HEK293 (cell line): ENCODE data around the gene NR3C1.
A peak's percentile ranks its signal among the peaks of the same experiment; 100 is the strongest.

Experiments
- CTCF ChIA-PET: fragments of 350-600 bp; formaldehyde crosslinking; extraction: SDS; loops from one replicate; lab custom pipeline; 2021; ENCODE audit warnings: antibody characterized with exemption; lab: Yijun Ruan, JAX
- POLR2A ChIA-PET: fragments of 300-600 bp; formaldehyde crosslinking; extraction: SDS; loops from one replicate; lab custom pipeline; 2020; ENCODE audit warnings: antibody characterized with exemption, inconsistent platforms; lab: Yijun Ruan, JAX
- H3K27ac ChIP-seq: fragments of 200-500 bp; sonication (Bioruptor generic); 2 replicates; pipeline ENCODE4 v1.5.1; 2014; ENCODE audit warnings: low read depth, low read length, control low read depth, inconsistent platforms; ENCODE audit errors: extremely low read depth
- H3K36me3 ChIP-seq, 2 experiments: fragments of 200-500 bp in 1 of 2; sonication (Bioruptor generic) in 1 of 2; 1 replicate in 1 of 2; 2 replicates in 1 of 2; pipeline ENCODE4 v1.5.1; 2014 to 2017; ENCODE audit warnings: inconsistent platforms in 2 of 2, low read length in 2 of 2; ENCODE audit not compliant: control insufficient read depth in 2 of 2, insufficient read depth in 1 of 2
- H3K4me1 ChIP-seq: fragments of 200-500 bp; sonication (Bioruptor generic); 2 replicates; pipeline ENCODE4 v1.5.1; 2014; ENCODE audit warnings: mild to moderate bottlenecking, low read length, inconsistent platforms; ENCODE audit not compliant: control insufficient read depth, insufficient read depth
- H3K4me3 ChIP-seq: 2 replicates; pipeline ENCODE4 v1.5.1; 2011; ENCODE audit warnings: low read depth, mild to moderate bottlenecking, control low read depth, low read length, moderate library complexity
- H3K9me3 ChIP-seq: fragments of 200-500 bp; sonication (Bioruptor generic); 2 replicates; pipeline ENCODE4 v1.5.1; 2014; ENCODE audit warnings: low read depth, low read length, inconsistent platforms; ENCODE audit not compliant: control insufficient read depth, insufficient read depth
- BCL6B ChIP-seq: fragments of 450-650 bp; formaldehyde crosslinking; IDR thresholded peaks from 2 replicates; pipeline ENCODE4 v1.5.1; 2017; ENCODE audit warnings: missing biosample characterization, missing genetic modification characterization
- EGR2 ChIP-seq: fragments of 450-650 bp; formaldehyde crosslinking; IDR thresholded peaks from 2 replicates; pipeline ENCODE4 v1.5.1; 2016; ENCODE audit warnings: low read depth, missing biosample characterization, missing genetic modification characterization
- KLF17 ChIP-seq: fragments of 450-650 bp; formaldehyde crosslinking; IDR thresholded peaks from 2 replicates; pipeline ENCODE4 v1.5.1; 2016; ENCODE audit warnings: missing biosample characterization, missing genetic modification characterization
- REST ChIP-seq: fragments of 450-650 bp; formaldehyde crosslinking; IDR thresholded peaks from 2 replicates; pipeline ENCODE4 v1.5.1; 2016; ENCODE audit warnings: missing biosample characterization, missing genetic modification characterization
- YY2 ChIP-seq: fragments of 450-650 bp; formaldehyde crosslinking; IDR thresholded peaks from 2 replicates; pipeline ENCODE4 v1.5.1; 2016; ENCODE audit warnings: missing biosample characterization, missing genetic modification characterization
- ZBTB10 ChIP-seq: fragments of 450-650 bp; formaldehyde crosslinking; IDR thresholded peaks from 2 replicates; pipeline ENCODE4 v1.5.1; 2016; ENCODE audit warnings: missing biosample characterization, missing genetic modification characterization
- ZBTB11 ChIP-seq: fragments of 450-650 bp; formaldehyde crosslinking; conservative IDR thresholded peaks from 2 replicates; pipeline ENCODE4 v1.5.1; 2016; ENCODE audit warnings: low read depth, missing biosample characterization, missing genetic modification characterization
- ZBTB6 ChIP-seq: fragments of 450-650 bp; formaldehyde crosslinking; IDR thresholded peaks from 2 replicates; pipeline ENCODE4 v1.5.1; 2017; ENCODE audit warnings: missing biosample characterization, missing genetic modification characterization
- ZBTB8A ChIP-seq: fragments of 450-650 bp; formaldehyde crosslinking; IDR thresholded peaks from 2 replicates; pipeline ENCODE4 v1.5.1; 2016; ENCODE audit warnings: missing biosample characterization, missing genetic modification characterization
- ZFHX2 ChIP-seq: fragments of 450-650 bp; formaldehyde crosslinking; conservative IDR thresholded peaks from 2 replicates; pipeline ENCODE4 v1.5.1; 2016; ENCODE audit warnings: missing biosample characterization, missing genetic modification characterization
- ZFP3 ChIP-seq: fragments of 450-650 bp; formaldehyde crosslinking; IDR thresholded peaks from 2 replicates; pipeline ENCODE4 v1.5.1; 2016; ENCODE audit warnings: low read depth, missing biosample characterization, missing genetic modification characterization
- ZNF112 ChIP-seq: fragments of 450-650 bp; formaldehyde crosslinking; IDR thresholded peaks from 2 replicates; pipeline ENCODE4 v1.5.0; 2017; ENCODE audit warnings: missing biosample characterization, missing genetic modification characterization
- ZNF148 ChIP-seq: fragments of 450-650 bp; formaldehyde crosslinking; IDR thresholded peaks from 2 replicates; pipeline ENCODE4 v1.5.0; 2017; ENCODE audit warnings: missing biosample characterization, missing genetic modification characterization, borderline replicate concordance
- ZNF155 ChIP-seq: fragments of 450-650 bp; formaldehyde crosslinking; IDR thresholded peaks from 2 replicates; pipeline ENCODE4 v1.5.1; 2016; ENCODE audit warnings: missing biosample characterization, missing genetic modification characterization
- ZNF169 ChIP-seq: fragments of 450-650 bp; formaldehyde crosslinking; IDR thresholded peaks from 2 replicates; pipeline ENCODE4 v1.5.1; 2016; ENCODE audit warnings: missing biosample characterization, missing genetic modification characterization
- ZNF580 ChIP-seq: fragments of 450-650 bp; formaldehyde crosslinking; IDR thresholded peaks from 2 replicates; pipeline ENCODE4 v1.5.1; 2016; ENCODE audit warnings: missing biosample characterization, missing genetic modification characterization
- ZNF76 ChIP-seq: fragments of 450-650 bp; formaldehyde crosslinking; IDR thresholded peaks from 2 replicates; pipeline ENCODE4; 2016; ENCODE audit warnings: low read depth, missing biosample characterization, missing genetic modification characterization, borderline replicate concordance
- ZNF776 ChIP-seq: fragments of 450-650 bp; formaldehyde crosslinking; IDR thresholded peaks from 2 replicates; pipeline ENCODE4 v1.5.0; 2017; ENCODE audit warnings: missing biosample characterization, missing genetic modification characterization, borderline replicate concordance
- ZNF777 ChIP-seq: fragments of 450-650 bp; formaldehyde crosslinking; IDR thresholded peaks from 2 replicates; pipeline ENCODE4 v1.5.1; 2017; ENCODE audit warnings: missing biosample characterization, missing genetic modification characterization, borderline replicate concordance

NR3C1 gene

GRCh38 chr5:143247134-143247815 lies 156.2 kb downstream of the NR3C1 start:
- ChIA-PET CTCF (interaction anchor here (0.6 kb wide), 1 partner anchor 936 kb away, joined by 3 read pairs; no protein-coding TSS in a partner anchor), POLR2A (no interaction called here)
- no peak overlapping the region for H3K27ac ChIP-seq
- peak; percentile 56; the same call in 1 of the 2 replicates for TF ChIP-seq ZNF148 (tag by site-specific recombination)
- TF ChIP-seq YY2 (tag by site-specific recombination) = peak; percentile 53
- TF ChIP-seq ZBTB11 (tag by site-specific recombination) = no peak
- TF ChIP-seq ZNF777 (tag by site-specific recombination) = peak; percentile 68; the same call in 1 of the 2 replicates
- peak; percentile 53 for TF ChIP-seq EGR2 (tag by site-specific recombination)
- no peak for TF ChIP-seq ZFP3
- no peak for TF ChIP-seq ZNF580 (tag by site-specific recombination)
- TF ChIP-seq ZNF169 (tag by site-specific recombination) = peak; percentile 84
- peak; percentile 69 for TF ChIP-seq ZFHX2 (tag by site-specific recombination)
- TF ChIP-seq ZBTB6 = no peak
- no peak for TF ChIP-seq BCL6B (tag by site-specific recombination)
- TF ChIP-seq ZBTB8A = no peak
- TF ChIP-seq ZNF776 = peak; percentile 70; the same call in 1 of the 2 replicates
- TF ChIP-seq REST = no peak
- no peak for TF ChIP-seq KLF17 (tag by site-specific recombination)
- 0 out of 2 replicates have a peak, but pooled peaks have one; percentile 9 for TF ChIP-seq ZNF155 (tag by site-specific recombination)
- TF ChIP-seq ZBTB10 (tag by site-specific recombination) = no peak
- TF ChIP-seq ZNF76 (tag by site-specific recombination) = 0 out of 2 replicates have a peak, but pooled peaks have one; percentile 12
- no peak for TF ChIP-seq ZNF112

More at GRCh38 chr5:143247134-143247815, 156.2 kb downstream of the NR3C1 start:
- peaks cover 4% of the 10 kb centered on the region; the same call in 1 of the 2 replicates for H3K4me1 ChIP-seq
- no peaks in the 10 kb centered on the region for H3K9me3 ChIP-seq
- H3K36me3 ChIP-seq = no peaks in the 10 kb centered on the region
- no peak overlapping the region for H3K4me3 ChIP-seq
